Psoas muscle (tissue), 8 donors: ENCODE data around the gene AUTS2. TPM values are rescaled to one million over a fixed set of nuclear protein-coding genes. Genes with fewer than 3 reads are reported as not detected.

Experiments
- ATAC-seq, 4 donors: fragments of 200-7000 bp; cut with Tn5 transposase; one replicate each; pipeline ENCODE4 v1.9.1; 2020; ENCODE audit warnings: moderate library complexity in 3 of 4, mild to moderate bottlenecking in 2 of 4
- DNase-seq, 2 donors: peaks; one replicate each; pipeline ENCODE4 v3.0.0-alpha.2; 2020
- H3K27ac ChIP-seq: fragments of 200-600 bp; one replicate; pipeline ENCODE4 v1.8.0; 2022
- H3K27me3 ChIP-seq, 3 donors: fragments of 200-600 bp in 1 of 3; one replicate each; pipeline versions ENCODE4 v1.6.1 to v1.8.0; 2013 to 2022; ENCODE audit warnings: low read length in 2 of 3, mild to moderate bottlenecking in 2 of 3, moderate library complexity in 1 of 3; ENCODE audit not compliant: insufficient read depth in 3 of 3
- H3K36me3 ChIP-seq, 2 donors: fragments of 200-600 bp in 1 of 2; one replicate each; pipeline versions ENCODE4 v1.6.1 to v1.8.0; 2013 to 2022; ENCODE audit warnings: low read depth in 1 of 2, mild to moderate bottlenecking in 1 of 2, moderate library complexity in 1 of 2; ENCODE audit not compliant: insufficient read depth in 1 of 2
- H3K4me1 ChIP-seq: fragments of 200-600 bp; one replicate; pipeline ENCODE4 v1.8.0; 2022
- H3K4me3 ChIP-seq: fragments of 200-600 bp; one replicate; pipeline ENCODE4 v1.8.0; 2022; ENCODE audit warnings: mild to moderate bottlenecking
- H3K9me3 ChIP-seq: fragments of 200-600 bp; one replicate; pipeline ENCODE4 v1.8.0; 2022
- WGBS, 3 donors: extraction: QIAGEN DNeasy Blood & Tissue Kit; methylation state at CpG; one replicate each; pipeline versions ENCODE4 v1.1.6 to v1.1.7; 2013; 5-methylcytosine and 5-hydroxymethylcytosine counted together
- intact Hi-C, 2 donors: fragments of 100-400 bp; cut with DNase I; formaldehyde crosslinking; loops; one replicate each; pipeline versions ENCODE4 v1.11.0 to v1.14.2; 2022
- polyA plus RNA-seq, 3 donors: library from polyadenylated mRNA; stranded (reverse); fragments of 200-250 nt; gene quantifications; one replicate each; pipeline ENCODE4 v1.2.3, GENCODE V29; 2013
- total RNA-seq, 4 donors: library from RNA; stranded (reverse); fragmentation: NEBNext Ultra II Directional in 2 of 4; extraction: Animal tissue kit (Norgen Biotek cat#: 25700) in 2 of 4; gene quantifications; one replicate each; pipeline versions ENCODE4 v1.2.1 to v1.2.4, GENCODE V29; 2021 to 2023
- TF ChIP-seq, protein P1 (sequence below): fragments of 200-600 bp; IDR thresholded peaks from one replicate; pipeline ENCODE4 v1.8.0; 2022; ENCODE audit warnings: antibody characterized with exemption
- donor health status: healthy with polysubstance abuse.
- donor health status: DM: no; HTN: no; CAD: no; lungs with moderate emphysema.
- donor health status: Bipolar disorder and iron deficiency.
- donor health status: healthy.
- donor health status: DM: yes; HTN: yes; CAD: no.
- donor health status: DM: no; HTN: no; CAD: no.
- donor health status: DM: no; HTN: no; CAD: no.
- donor health status: DM: yes; HTN: yes; CAD: no.

AUTS2 gene
- total and polyA plus RNA-seq, 7 donors: 5.0 to 33.5 (median 14.3) TPM

DNA sequence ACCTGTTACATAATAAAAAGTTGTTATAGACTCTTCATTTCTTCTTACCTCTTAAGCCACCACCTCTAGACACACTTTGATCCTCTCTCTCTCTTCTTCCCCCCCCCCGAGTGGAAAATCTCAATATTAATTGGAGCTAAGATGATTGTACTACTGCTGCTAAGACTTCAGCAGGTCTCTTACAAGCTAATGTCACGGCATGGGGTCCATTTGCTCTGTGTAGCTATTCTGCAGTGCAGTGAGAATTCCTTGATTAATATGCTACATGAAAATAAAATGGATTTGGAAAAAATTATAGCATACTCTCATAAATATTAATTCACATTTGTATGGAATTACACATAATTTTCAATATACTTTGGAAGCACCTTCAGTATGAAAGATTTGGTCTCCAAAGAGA lies 297.2 kb downstream of the AUTS2 start:
- Histone ChIP-seq H3K27me3 (no peaks in the 10 kb centered on the region), H3K9me3 (no peaks in the 10 kb centered on the region), H3K36me3 (no peaks in the 10 kb centered on the region), H3K27ac (no peak overlapping the region), H3K4me3 (no peak overlapping the region), H3K4me1 (no peaks in the 10 kb centered on the region)
- no peak for ATAC-seq
- TF ChIP-seq, protein P1, sequence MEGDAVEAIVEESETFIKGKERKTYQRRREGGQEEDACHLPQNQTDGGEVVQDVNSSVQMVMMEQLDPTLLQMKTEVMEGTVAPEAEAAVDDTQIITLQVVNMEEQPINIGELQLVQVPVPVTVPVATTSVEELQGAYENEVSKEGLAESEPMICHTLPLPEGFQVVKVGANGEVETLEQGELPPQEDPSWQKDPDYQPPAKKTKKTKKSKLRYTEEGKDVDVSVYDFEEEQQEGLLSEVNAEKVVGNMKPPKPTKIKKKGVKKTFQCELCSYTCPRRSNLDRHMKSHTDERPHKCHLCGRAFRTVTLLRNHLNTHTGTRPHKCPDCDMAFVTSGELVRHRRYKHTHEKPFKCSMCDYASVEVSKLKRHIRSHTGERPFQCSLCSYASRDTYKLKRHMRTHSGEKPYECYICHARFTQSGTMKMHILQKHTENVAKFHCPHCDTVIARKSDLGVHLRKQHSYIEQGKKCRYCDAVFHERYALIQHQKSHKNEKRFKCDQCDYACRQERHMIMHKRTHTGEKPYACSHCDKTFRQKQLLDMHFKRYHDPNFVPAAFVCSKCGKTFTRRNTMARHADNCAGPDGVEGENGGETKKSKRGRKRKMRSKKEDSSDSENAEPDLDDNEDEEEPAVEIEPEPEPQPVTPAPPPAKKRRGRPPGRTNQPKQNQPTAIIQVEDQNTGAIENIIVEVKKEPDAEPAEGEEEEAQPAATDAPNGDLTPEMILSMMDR: no peak
- intact Hi-C loops: no loop called here
- DNase-seq: no peak
- 87 to 92% (median 91%) methylated on average over 2 of the region's 2 CpGs for WGBS, 3 donors

DNA sequence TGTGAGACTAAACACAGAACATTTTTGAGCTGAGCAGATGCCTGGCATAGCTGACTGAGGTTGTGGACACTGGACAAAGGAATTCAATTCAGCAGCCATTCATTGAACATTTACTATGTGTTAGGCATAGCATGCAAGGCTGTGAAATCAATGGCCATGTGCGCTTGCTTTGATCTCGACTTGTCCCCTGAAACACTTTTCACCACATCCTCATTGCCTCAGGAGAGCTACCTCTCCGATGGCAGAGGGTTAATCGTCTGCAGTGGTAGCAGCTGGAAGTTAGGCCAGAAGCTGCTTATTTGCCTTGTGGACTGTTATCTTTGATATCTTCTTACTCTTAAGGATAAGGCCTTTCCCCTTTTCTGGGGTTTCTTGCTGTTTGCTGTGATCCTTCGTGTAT lies 297.8 kb downstream of the AUTS2 start:
- no peaks in the 10 kb centered on the region for H3K27me3 ChIP-seq
- no peak for DNase-seq
- ATAC-seq: no peak
- H3K36me3 ChIP-seq: no peaks in the 10 kb centered on the region
- TF ChIP-seq, protein P1: no peak
- no peaks in the 10 kb centered on the region for H3K9me3 ChIP-seq
- H3K4me1 ChIP-seq: no peaks in the 10 kb centered on the region
- 91 to 94% (median 93%) methylated on average over 5 of the region's 5 CpGs for WGBS, 3 donors
- H3K27ac ChIP-seq: no peak overlapping the region
- no peak overlapping the region for H3K4me3 ChIP-seq
- intact Hi-C loops: no loop called here

DNA sequence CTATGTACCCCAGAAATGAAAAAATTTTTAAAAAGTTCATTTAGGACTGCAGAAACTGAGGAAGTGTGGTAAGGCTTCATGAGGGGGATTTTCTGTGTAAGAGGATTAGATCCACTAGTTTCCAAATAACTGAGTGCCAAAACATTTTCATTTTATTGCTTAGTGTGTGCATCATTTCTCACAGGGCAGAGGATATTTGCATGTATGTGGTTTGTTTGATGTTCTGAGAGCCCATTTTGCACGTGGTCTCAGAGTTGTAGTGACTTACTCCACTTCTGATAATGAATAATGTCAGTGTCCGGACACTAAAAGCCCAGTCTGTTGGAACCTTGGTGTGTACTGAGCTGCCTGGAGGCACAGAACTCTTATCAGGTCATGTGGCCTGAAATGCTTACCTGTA lies 299.9 kb downstream of the AUTS2 start:
- no peaks in the 10 kb centered on the region for H3K36me3 ChIP-seq
- ATAC-seq (no peak), DNase-seq (no peak)
- WGBS, 3 donors: 76 to 78% (median 77%) methylated on average over 2 of the region's 2 CpGs
- intact Hi-C loops: no loop called here
- no peaks in the 10 kb centered on the region for H3K27me3 ChIP-seq
- H3K4me3 ChIP-seq: no peak overlapping the region
- H3K9me3 ChIP-seq: no peaks in the 10 kb centered on the region
- TF ChIP-seq, protein P1: no peak
- H3K27ac ChIP-seq: no peak overlapping the region
- H3K4me1 ChIP-seq: no peaks in the 10 kb centered on the region

DNA sequence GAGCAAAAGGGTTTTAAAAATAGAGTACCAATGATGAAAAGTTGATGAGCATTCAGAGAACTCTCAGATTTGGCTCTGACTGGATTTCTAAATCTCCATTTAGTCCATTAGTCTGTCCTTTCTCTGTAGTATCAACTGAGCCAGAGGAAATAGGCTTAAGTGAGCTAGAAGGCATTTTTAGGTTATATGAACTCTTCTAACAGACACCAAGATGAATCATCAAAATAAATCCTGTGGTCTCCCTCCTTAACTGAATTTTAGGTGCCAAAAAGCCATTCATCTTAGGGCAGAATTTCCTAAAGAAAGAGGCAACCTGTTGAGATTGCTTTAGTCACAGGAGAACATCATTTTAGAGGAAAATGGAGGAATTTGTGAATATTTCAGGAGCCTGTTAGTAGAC lies 305.1 kb downstream of the AUTS2 start:
- Histone ChIP-seq H3K4me1 (no peaks in the 10 kb centered on the region), H3K36me3 (no peaks in the 10 kb centered on the region), H3K4me3 (no peak overlapping the region), H3K9me3 (no peaks in the 10 kb centered on the region), H3K27me3 (no peaks in the 10 kb centered on the region), H3K27ac (no peak overlapping the region)
- TF ChIP-seq, protein P1: no peak
- ATAC-seq: no peak
- intact Hi-C loops: no loop called here
- no peak for DNase-seq

DNA sequence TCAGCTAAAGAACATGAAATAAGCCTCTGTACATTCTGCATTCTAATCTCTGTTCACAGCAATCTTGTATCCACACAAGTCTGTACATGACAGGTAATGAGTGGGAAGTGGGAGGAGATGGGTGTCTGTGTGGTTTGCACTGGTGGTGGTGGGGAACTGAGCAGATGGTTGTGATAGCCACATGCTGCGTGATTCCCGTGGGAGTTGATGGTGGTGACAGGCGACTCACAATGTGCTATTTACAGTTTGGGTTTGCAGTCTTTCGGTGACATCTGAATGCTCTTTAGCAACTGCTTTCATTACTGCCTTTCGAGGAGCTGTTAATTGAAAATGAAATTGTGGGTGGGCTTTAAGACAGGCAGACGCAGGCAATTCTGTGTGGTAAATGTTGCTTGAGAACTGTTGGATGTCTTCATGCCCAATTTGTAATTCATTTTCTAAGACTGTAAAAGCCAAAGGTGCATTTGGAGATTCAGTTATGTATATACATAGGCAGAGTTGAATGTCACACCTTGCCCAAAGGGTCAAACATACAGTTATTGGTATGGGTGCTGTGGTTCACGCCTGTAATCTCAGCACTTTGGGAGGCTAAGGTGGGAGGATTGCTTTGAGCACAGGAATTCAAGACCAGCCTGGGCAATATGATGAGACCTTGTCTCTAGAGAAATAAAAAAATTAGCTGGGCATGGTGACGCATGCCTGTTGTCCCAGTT lies 308.2 kb downstream of the AUTS2 start:
- intact Hi-C loops: no loop called here
- no peak for ATAC-seq
- Histone ChIP-seq H3K4me1 (no peaks in the 10 kb centered on the region), H3K27ac (no peak overlapping the region), H3K9me3 (no peaks in the 10 kb centered on the region), H3K4me3 (no peak overlapping the region), H3K36me3 (no peaks in the 10 kb centered on the region), H3K27me3 (no peaks in the 10 kb centered on the region)
- TF ChIP-seq, protein P1: no peak
- no peak for DNase-seq
- 77 to 82% (median 79%) methylated on average over 8 of the region's 8 CpGs for WGBS, 3 donors
